B cell (primary cell): ENCODE measurements around the gene MED31.

ENCODE experiments used
- CTCF ChIP-seq: fragments of 200-600 bp; IDR thresholded peaks from one replicate; pipeline ENCODE4 v1.8.0; 2022; ENCODE audit warnings: antibody characterized with exemption, mild to moderate bottlenecking
- EZH2 ChIP-seq: IDR thresholded peaks from 2 replicates; pipeline ENCODE4 v1.6.1; 2012; ENCODE audit warnings: borderline replicate concordance, low read depth, mild to moderate bottlenecking, moderate library complexity, low read length; ENCODE audit not compliant: insufficient read depth, poor library complexity, severe bottlenecking

DNA sequence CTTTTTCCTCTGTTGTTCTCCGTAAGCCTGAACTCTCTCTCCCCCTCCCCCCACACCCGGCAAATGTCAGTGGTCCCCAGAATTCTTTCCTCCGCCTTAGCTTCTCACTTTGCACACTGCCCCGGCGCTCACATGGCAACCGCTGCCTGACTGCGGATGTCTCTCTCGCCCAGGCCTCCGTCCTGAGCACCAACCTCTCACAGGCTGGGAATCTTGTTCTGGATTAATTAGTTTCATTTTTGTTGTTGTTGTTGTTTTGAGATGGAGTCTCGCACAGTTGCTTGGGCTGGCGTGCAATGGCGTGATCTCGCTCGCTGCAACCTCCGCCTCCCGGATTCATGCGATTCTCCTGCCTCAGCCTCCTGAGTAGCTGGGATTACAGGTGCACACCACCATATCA is 16.8 kb upstream of the MED31 start:
- TF ChIP-seq EZH2 (no peak), CTCF (no peak)
